ENCODE data around the gene ADAM15.

Gene ADAM15

DNA sequence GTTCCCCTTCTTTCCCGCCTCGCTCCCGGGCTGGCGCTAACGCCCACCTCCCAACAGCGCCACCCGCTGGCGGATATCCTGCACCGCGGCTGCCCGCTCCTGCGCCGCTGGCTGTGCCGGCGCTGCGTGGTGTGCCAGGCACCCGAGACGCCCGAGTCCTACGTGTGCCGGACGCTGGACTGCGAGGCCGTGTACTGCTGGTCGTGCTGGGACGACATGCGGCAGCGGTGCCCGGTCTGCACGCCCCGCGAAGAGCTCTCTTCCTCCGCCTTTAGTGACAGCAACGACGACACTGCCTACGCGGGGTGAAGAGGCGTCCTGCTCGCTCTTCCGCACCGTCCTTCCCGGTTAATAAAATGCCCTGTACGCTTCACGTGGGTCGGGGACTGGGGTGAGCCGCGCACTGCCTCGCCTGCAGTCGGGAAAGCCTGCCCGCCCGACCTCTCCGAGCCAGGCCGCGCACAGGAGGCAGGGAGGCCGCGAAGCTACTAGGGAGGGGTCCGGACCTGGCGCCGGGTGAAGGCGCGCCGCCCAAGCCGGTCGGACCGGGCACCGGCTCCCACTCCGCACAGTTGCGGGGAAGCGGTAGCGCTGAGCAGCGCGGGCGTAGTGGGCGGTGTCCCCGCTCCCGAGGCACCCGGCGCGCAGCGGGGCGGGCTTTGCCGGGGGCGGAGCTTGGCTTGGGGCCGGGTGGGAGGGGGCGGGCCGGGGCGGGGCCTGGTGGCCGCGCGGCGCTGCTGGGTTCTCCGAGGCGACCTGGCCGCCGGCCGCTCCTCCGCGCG lies at the start of gene ADAM15:
Gene ADAM15 (plus strand): TSS at position 757 of the 782 bp plus-strand sequence. CDS start 71 bp downstream, outside the sequence.
- DNase-seq = peak; percentile 85

GRCh38 chr1:155001425-155001674 lies 49.8 kb upstream of the ADAM15 start:
- DNase-seq = no peak

DNA sequence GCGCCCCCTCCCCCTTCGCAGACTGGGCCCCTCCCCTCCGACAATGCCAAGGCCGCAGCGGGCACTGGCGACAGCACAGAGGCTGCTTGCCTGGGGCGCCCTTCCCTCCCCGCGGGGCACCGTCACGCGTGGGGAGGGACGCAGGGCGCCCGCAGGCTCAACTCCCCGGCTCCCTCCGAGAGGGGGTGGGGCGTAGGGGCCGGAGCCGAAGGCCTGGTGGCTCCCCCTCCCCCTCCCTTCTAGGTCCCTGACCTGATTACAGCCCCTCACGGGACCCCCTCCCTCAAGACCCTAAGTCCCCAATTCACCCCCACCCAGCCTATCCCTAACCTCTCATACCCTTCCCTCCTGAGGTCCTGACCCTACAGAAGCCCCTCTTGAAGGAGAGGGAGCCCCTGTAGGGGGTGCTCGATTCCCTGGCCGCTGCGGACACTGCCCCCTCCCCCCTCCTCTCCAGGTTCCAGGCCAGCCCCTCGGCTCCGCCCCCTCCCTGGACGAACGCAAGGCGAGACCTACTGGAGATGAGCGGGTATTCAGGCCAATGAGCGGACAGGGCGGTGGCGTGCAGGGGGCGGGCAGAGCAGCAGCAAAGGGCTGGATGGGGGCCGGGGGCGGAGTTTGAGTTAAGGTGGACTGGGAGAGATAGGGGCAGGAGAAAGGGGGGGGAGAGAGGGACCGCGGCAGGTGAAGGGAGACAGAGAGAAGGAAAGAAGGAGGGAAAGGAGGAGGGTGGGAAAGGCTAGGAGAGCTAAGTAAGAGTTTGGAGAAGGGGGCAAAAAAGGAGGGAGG lies 49.2 kb upstream of the ADAM15 start:
- peak; percentile 100 for DNase-seq

GRCh38 chr1:155002464-155003226 lies 48.5 kb upstream of the ADAM15 start, which contains the start of gene ZBTB7B:
TSS of gene ZBTB7B (plus strand) at chr1:155002802. CDS start at chr1:155014661, 11,859 bp downstream.
- DNase-seq = no peak

- DNase-seq = no peak
These were observed 47.8 kb upstream of the ADAM15 start for GRCh38 chr1:155003227-155003765.

GRCh38 chr1:155003766-155004351 lies 47.3 kb upstream of the ADAM15 start:
- no peak for DNase-seq

GRCh38 chr1:155004352-155005075 lies 46.6 kb upstream of the ADAM15 start:
- DNase-seq = no peak

DNA sequence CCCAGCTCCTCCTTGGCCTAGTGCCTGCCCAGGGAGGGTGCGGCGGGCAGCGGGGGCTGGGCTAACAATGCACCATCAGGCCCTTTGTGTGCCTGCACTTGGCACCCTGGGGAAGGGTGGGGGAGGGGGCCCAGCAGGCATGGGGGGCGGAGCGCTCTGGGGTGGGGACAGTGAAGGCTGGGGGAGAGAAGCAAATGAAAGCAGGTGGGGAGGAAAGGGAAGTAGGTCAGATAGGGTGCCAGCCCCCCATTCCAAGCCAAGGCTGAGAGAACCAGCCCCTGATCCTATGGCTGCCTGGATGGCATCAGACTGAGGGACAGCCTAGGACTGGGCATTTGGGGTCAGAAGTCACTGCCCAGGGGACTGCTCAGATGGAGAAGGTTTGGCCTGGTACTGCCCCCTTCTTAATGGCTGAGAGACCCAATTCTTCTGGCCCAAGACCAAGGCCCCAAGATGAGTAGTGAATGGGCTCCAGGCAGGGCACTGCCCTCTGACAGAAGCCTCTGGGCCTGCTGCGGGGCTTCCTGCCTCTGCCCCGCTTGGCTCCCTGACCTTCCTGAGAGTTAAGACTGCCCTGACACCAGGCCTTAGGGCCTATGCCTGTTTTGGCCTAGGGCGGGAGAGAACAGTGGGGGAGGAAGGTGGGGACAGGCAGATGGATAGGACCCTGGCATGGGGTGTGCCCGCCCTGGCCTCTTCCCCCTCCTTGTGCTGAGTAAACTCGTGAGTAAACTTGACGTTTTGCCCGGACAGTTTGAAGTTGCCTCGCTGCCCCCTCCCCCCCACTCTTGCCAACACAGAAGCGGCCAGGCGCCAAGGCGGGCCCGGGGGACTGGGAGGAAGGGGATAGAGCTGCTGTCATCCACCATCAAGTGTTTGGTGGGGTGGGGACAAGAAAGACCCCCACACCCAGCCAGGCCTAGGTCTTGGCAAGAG lies 45.8 kb upstream of the ADAM15 start:
- DNase-seq = no peak

GRCh38 chr1:155006601-155007101 lies 44.5 kb upstream of the ADAM15 start:
- DNase-seq = peak; percentile 81

- no peak for DNase-seq
These were observed 43.8 kb upstream of the ADAM15 start for GRCh38 chr1:155007251-155007828.

DNA sequence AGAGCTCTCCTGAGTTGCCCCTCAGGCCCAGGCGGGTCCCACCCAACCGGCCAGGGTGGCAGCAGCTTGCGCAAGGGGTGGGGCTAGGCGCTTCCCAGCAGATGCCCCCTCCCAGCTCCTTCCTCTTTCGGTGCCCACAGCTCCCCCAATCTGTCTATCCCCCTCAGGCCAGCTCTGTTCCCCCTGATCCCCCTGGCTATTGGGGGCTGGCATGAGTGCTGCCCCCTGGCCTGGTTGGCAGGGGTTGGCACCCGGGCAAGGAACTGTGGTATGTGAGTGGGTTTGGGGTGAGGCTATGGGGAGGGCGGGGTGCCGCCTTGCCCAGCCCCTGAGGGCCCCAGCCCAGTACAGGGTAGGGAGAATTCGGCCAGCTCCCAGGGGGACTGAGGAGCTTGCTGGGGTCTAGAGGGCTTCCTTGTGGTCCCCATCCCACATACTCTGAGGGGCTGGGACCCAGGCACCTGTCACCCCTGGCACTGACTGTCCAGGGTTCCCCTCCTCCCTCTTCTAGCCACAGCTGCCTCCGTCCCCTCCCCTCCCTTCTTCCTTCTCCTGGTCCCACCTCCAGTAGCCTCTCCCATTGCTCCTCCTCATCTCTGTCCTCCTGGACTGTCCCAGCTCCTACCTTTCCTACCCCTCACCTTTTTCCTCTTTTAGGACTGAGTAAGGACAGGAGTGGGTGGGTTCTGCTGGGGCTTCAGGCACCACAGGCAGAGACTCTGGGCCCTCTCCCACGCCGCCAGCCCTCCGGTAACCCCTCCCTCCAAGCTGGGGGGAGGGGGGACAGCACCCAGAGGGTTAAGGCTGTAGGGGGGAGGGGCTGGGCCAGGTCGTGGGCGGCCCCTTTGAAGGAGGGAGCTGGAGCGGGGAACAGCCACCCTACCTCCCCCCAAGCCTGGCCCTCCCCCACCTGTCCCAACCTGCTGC lies 42.8 kb upstream of the ADAM15 start:
- DNase-seq = peak; percentile 90

GRCh38 chr1:155009221-155009711 lies 41.9 kb upstream of the ADAM15 start:
- DNase-seq = no peak

GRCh38 chr1:155009742-155010141 lies 41.4 kb upstream of the ADAM15 start:
- no peak for DNase-seq

- peak; percentile 74 for DNase-seq
These were observed 40.8 kb upstream of the ADAM15 start for GRCh38 chr1:155010211-155010918.

DNA sequence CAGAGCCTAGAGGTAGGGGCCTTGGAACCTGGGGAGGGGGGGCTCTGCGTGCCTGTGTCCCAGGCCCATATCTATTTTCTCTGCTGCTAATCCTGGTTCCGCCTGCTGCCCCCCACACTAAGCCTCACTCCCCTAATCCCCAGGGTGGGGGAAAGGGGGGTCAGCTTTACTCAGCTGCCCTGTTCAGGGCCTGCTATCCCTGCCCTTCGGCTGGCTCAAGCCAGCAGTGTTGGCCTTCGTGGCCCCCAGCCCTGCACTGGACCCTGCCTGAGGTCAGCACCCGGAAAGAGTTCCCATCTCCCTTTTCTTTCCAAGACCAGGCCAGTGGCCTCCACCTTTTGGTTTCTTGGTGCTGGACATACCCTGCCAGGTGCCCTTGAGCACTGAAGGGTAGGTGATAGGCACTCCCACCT lies 40.1 kb upstream of the ADAM15 start:
- no peak for DNase-seq

- DNase-seq = no peak
These were observed 39.6 kb upstream of the ADAM15 start for GRCh38 chr1:155011437-155012025.

- peak; percentile 76 for DNase-seq
These were observed 39.0 kb upstream of the ADAM15 start for GRCh38 chr1:155012026-155012546.

All from activated CD4-positive, alpha-beta T cell treated with anti-CD3 and anti-CD28 coated beads, Interleukin-10, Interleukin-2, amounts not matched to agents 100 ng/mL and 50 ng/mL, durations not matched to agents 16 hours and 8 hours (primary cell).